Measurements from ENCODE around the gene THOC5.
"Not testable (repeated sequence)": the region's sequence is repeated elsewhere in the genome, so short reads cannot be mapped to it uniquely, and the experiment has no call there.

The THOC5 gene

DNA sequence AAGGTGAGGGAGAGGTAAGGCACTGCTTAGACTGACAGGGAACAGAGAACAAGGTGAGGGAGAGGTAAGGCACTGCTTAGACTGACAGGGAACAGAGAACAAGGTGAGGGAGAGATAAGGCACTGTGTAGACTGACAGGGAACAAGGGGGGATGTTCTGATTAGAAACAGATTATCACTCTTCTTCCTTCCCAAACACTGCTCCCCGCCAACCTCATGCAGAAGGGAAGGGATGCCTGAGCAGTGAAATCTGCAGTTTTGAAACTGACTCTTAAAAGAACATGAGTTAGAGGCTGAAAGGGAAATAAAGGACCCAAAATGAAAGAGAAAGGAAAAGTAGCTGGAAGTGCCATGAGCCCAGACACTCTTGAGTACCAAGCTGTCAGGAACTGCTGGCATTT lies 43.7 kb downstream of the THOC5 start:
- DNase-seq (ENCODE audit: low read depth), result no peak
- H3K4me3 ChIP-seq (ENCODE audit: control insufficient read depth, low read depth, low read length), result no peak overlapping the region
- TF ChIP-seq, protein P1, sequence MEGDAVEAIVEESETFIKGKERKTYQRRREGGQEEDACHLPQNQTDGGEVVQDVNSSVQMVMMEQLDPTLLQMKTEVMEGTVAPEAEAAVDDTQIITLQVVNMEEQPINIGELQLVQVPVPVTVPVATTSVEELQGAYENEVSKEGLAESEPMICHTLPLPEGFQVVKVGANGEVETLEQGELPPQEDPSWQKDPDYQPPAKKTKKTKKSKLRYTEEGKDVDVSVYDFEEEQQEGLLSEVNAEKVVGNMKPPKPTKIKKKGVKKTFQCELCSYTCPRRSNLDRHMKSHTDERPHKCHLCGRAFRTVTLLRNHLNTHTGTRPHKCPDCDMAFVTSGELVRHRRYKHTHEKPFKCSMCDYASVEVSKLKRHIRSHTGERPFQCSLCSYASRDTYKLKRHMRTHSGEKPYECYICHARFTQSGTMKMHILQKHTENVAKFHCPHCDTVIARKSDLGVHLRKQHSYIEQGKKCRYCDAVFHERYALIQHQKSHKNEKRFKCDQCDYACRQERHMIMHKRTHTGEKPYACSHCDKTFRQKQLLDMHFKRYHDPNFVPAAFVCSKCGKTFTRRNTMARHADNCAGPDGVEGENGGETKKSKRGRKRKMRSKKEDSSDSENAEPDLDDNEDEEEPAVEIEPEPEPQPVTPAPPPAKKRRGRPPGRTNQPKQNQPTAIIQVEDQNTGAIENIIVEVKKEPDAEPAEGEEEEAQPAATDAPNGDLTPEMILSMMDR (conservative IDR thresholded peaks at IDR 0.05; ENCODE audit: control insufficient read depth, insufficient read depth, low read depth, low read length), result no peak

DNA sequence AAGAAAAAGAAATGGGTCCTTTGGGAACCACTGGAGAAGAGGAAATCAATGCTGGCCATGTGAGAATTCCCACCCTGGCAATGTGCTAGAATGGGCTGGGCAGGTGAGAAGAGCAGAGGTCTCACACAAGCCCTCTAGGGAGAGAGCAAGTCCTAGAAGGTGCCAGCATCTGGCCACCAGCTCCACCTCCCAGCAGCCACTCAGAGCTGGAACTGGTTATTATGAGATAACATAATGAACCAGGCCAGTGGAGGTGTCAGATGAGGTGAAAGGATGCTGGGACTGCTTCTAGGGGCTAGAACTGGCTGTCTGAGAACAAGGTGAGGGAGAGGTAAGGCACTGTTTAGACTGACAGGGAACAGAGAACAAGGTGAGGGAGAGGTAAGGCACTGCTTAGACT lies 44.3 kb downstream of the THOC5 start:
- DNase-seq (ENCODE audit: low read depth), result no peak
- no peak overlapping the region for H3K4me3 ChIP-seq (ENCODE audit: control insufficient read depth, low read depth, low read length)
- TF ChIP-seq, protein P1 (conservative IDR thresholded peaks at IDR 0.05; ENCODE audit: control insufficient read depth, insufficient read depth, low read depth, low read length), result no peak

DNA sequence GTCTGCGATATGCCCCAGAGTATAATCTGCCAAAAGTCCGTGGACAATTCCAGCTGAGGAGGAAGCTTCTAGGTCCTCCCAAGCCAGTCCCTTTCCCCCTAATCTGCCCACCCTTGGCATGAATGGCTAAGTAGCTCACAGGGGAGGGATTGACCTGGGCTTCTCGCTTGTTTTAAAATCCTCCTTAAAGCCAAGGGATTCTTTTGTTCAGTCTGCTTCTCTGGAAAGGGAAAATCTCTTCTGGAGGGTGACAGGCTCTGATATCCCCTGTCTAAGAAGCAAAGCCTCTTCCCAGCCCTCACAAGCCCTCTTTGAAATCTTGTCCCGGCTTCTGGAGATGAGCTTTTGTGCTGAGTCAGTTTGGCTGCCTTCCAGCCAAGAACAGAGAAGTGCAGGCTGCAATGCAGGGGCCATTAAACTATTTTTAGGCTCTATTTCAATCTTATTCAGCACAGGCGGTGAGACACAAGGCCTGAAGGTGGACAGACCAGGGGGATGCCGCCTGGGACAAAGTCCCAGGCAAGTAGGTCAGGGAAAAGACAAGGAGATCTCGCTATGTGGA lies 49.7 kb downstream of the THOC5 start:
- no peak overlapping the region for H3K4me3 ChIP-seq (ENCODE audit: control insufficient read depth, low read depth, low read length)
- DNase-seq (ENCODE audit: low read depth), result peak; percentile 81
- TF ChIP-seq, protein P1 (conservative IDR thresholded peaks at IDR 0.05; ENCODE audit: control insufficient read depth, insufficient read depth, low read depth, low read length), result no peak

DNA sequence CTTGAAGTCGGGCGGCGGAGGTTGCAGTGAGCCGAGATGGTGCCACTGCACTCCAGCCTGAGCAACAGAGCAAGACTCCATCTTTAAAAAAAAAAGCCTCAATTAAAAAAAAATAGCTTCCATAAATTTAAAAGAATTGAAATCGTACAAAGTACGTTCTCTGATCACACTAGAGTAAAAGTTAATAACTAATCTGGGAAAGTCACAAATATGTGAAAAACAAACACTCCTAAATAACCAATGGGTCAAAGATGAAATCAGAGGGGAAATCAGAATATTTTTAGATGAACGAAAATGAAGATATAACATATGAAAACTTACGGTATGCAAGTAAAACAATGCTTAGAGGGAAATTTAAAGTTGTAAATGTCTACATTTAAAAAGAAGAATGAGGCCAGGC lies 53.7 kb downstream of the THOC5 start:
- TF ChIP-seq, protein P1 (conservative IDR thresholded peaks at IDR 0.05; ENCODE audit: control insufficient read depth, insufficient read depth, low read depth, low read length), result no peak
- DNase-seq (ENCODE audit: low read depth), result no peak
- H3K4me3 ChIP-seq (ENCODE audit: control insufficient read depth, low read depth, low read length), result no peak overlapping the region

DNA sequence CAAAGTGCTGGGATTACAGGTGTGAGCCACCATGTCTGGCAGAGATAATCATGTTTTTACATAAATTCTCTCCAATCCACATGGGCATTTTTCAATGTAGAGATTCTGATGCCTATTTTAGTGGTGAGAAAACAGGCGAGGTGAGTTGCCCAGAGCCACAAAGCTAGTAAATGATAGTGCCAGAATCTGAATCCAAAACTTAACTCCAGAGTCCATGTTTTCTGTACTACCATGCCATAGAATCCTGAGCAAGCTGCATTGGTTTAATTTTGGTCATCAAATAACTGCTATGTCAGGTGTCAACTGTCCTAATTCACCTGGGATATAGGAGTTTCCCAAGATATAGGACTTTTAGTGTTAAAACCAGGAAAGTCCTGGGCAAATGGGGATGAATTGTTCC lies 59.9 kb downstream of the THOC5 start:
- DNase-seq (ENCODE audit: low read depth), result no peak
- TF ChIP-seq, protein P1 (conservative IDR thresholded peaks at IDR 0.05; ENCODE audit: control insufficient read depth, insufficient read depth, low read depth, low read length), result no peak
- no peak overlapping the region for H3K4me3 ChIP-seq (ENCODE audit: control insufficient read depth, low read depth, low read length)

DNA sequence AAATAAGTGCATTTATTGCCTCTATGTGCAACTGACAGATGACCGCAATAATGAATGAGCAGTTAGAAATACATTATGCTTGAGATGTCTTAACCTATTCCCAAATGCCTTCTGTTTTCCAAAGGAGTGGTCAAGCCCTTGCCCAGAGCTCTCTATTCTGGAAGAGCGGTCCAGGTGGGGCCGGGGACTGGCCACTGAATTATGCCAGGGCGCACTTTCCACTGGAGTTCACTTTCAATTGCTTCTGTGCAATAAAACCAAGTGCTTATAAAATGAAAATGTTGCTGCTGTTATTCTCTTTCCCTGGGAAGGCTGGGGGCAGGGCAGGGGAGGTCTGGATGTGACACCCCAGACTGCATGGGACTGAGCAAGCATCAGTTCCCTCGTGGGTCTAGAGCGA lies 62.5 kb downstream of the THOC5 start:
- no peak for DNase-seq (ENCODE audit: low read depth)
- H3K4me3 ChIP-seq (ENCODE audit: control insufficient read depth, low read depth, low read length), result no peak overlapping the region
- TF ChIP-seq, protein P1 (conservative IDR thresholded peaks at IDR 0.05; ENCODE audit: control insufficient read depth, insufficient read depth, low read depth, low read length), result no peak

DNA sequence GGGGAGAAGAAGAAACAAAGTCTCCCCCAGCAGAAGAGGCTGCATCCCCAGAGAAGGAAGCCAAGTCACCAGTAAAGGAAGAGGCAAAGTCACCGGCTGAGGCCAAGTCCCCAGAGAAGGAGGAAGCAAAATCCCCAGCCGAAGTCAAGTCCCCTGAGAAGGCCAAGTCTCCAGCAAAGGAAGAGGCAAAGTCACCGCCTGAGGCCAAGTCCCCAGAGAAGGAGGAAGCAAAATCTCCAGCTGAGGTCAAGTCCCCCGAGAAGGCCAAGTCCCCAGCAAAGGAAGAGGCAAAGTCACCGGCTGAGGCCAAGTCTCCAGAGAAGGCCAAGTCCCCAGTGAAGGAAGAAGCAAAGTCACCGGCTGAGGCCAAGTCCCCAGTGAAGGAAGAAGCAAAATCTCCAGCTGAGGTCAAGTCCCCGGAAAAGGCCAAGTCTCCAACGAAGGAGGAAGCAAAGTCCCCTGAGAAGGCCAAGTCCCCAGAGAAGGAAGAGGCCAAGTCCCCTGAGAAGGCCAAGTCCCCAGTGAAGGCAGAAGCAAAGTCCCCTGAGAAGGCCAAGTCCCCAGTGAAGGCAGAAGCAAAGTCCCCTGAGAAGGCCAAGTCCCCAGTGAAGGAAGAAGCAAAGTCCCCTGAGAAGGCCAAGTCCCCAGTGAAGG lies 64.3 kb downstream of the THOC5 start:
- not testable (repeated sequence) for DNase-seq (ENCODE audit: low read depth); H3K4me3 ChIP-seq (ENCODE audit: control insufficient read depth, low read depth, low read length)
